ENCODE measurements around the gene RNF112.

DNA sequence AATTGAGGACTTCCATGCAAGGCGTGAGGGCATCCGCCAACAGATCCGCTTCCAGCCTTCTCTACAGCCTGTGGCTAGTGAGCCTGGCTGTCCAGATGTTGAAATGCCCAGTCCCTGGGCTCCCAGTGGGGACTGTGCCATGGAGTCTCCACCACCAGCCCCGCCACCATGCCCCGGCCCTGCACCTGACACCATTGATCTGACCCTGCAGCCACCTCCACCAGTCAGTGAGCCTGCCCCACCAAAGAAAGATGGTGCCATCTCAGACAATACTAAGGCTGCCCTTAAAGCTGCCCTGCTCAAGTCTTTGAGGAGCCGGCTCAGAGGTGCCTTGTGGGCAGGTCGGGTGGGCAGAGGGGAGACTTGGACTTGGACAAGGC lies 29.7 kb upstream of the RNF112 start:
- TF ChIP-seq, protein P1, sequence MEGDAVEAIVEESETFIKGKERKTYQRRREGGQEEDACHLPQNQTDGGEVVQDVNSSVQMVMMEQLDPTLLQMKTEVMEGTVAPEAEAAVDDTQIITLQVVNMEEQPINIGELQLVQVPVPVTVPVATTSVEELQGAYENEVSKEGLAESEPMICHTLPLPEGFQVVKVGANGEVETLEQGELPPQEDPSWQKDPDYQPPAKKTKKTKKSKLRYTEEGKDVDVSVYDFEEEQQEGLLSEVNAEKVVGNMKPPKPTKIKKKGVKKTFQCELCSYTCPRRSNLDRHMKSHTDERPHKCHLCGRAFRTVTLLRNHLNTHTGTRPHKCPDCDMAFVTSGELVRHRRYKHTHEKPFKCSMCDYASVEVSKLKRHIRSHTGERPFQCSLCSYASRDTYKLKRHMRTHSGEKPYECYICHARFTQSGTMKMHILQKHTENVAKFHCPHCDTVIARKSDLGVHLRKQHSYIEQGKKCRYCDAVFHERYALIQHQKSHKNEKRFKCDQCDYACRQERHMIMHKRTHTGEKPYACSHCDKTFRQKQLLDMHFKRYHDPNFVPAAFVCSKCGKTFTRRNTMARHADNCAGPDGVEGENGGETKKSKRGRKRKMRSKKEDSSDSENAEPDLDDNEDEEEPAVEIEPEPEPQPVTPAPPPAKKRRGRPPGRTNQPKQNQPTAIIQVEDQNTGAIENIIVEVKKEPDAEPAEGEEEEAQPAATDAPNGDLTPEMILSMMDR (IDR thresholded peaks at IDR 0.05; ENCODE audit: insufficient read depth, low read length, poor library complexity, severe bottlenecking) = no peak
- no peak for TF ChIP-seq EZH2phosphoT487 (conservative IDR thresholded peaks at IDR 0.05; ENCODE audit: low read length)

Measured in SU-DHL-6 (cell line).